GM19397 (cell line): ENCODE measurements around the gene CENPK.
A peak's percentile ranks its signal among the peaks of the same experiment; 100 is the strongest.
"Not testable (repeated sequence)": the region's sequence is repeated elsewhere in the genome, so short reads cannot be mapped to it uniquely, and the experiment has no call there.

Experiments
- ATAC-seq: cut with Tn5 transposase; IDR thresholded peaks from one replicate; pipeline ENCODE4 v1.9.1; 2021; ENCODE audit warnings: mild to moderate bottlenecking, moderate library complexity; ENCODE audit not compliant: unreplicated experiment

CENPK gene

DNA sequence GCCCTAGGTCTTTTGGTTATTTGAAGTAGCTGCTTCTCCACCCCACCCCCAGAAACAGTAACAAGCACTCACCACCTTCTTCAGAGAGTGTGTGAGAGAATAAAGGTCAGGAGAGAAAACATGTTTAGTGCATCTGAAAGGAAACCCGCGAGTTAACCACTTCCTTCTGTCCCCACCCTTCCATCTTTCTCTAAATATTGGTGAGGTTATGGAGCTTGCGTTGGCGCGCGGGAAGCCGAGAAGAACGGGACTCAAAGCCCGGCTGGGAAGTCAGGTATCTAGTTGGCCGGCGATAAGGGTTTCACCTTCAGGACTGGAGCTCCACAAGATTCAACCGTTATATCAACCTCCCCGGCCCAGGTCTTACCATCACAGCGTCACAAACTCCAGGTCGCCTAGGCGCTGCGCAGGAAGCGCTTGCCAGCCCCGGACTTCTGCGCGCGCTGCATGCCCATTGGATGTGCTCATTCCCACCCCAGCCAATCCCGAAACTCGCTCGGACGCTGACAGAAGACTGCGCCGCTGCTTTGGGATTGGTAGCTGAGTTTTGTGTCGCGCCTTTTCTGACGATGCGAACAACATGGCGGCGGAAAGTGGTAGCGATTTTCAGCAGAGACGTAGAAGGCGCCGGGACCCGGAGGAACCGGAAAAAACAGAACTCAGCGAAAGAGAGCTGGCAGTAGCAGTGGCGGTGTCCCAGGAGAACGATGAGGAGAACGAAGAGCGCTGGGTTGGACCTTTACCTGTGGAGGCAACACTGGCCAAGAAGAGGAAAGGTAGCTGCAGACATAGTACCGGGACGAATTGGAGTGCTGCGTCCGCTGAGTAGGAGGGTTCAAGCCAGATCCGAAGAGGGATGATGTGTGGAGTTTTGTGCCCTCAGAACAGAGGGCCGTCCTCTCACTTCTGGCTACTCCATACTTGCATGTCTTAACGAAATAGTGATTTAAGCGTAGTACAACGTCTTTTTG lies at the start of gene CENPK, which contains the start of gene PPWD1:
CENPK (minus strand) TSS at position 438 of the 971 bp plus-strand sequence. CDS start 8,261 bp downstream, outside the sequence.
PPWD1 (plus strand) TSS at position 566 of the 971 bp plus-strand sequence; CDS start at position 581, 15 bp downstream.
- ATAC-seq, result peak; percentile 100

DNA sequence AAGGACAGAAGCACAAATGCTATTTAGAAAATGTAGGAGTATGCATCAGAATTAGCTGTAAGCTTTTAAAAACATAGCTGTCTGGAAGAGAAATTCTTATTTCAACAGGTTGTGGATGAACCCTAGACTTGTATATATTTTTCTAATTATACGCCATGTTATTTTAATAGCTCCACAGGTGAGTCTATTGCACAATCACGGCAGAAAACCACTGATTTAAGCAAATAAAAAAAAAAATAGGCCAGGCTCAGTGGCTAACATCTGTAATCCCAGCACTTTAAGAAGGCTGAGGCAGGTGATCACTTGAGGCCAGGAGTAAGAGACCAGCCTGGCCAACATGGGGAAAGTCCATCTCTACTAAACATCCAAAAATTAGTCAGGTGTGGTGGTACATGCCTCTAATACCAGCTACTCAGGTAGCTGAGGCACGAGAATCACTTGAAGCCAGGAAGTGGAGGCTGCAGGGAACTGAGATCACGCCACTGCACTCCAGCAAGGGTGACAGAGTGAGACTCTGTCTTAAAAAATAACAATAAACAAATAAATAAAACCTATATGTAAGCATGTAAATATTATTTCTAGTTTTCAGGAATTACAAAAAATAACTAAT lies 49.4 kb upstream of the CENPK start:
- no peak for ATAC-seq

DNA sequence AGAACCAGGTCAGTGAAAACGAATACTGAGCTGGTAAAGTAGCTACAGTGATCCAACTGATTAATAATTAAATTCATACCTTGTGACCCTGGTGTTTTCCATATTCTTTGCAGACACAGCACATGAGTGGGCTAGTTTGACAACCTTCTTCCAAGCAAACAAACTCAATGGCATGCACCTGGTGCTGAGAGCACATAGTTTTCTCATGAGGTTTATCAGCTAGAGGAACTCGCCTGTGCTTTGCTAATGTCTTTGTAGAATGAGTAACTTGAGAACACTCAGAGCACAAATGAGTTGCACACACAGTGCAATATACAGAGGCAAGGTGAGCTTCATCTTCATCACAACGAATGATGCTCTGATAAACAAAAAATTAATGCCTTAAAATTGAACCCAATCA lies 48.6 kb upstream of the CENPK start:
- no peak for ATAC-seq

- not testable (repeated sequence) for ATAC-seq
These were observed 38.8 kb upstream of the CENPK start for GRCh38 chr5:65601761-65602160.

DNA sequence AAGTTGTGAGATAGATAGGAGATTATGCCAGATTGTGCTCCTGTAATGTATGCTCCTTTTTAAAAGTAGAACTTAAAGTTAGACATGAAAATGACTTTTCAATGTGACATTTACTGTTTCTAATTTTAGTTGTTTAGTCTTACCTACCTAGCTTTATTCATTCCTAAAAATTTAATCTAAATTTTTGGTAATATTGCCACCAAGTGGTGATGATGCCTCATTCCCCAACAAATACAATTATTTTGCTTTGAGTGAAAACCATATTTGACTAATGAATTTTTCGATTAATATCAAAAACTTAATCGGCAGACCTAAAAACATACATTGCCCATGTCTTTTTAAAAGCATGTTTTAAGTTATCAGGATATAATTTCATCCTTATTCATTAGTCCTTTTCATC lies 25.7 kb upstream of the CENPK start:
- ATAC-seq, result no peak

GRCh38 chr5:65577141-65577540 lies 14.2 kb upstream of the CENPK start:
- no peak for ATAC-seq

- no peak for ATAC-seq
These were observed 7.7 kb upstream of the CENPK start for GRCh38 chr5:65570598-65571226.

GRCh38 chr5:65566505-65566904 lies 3.5 kb upstream of the CENPK start:
- no peak for ATAC-seq

DNA sequence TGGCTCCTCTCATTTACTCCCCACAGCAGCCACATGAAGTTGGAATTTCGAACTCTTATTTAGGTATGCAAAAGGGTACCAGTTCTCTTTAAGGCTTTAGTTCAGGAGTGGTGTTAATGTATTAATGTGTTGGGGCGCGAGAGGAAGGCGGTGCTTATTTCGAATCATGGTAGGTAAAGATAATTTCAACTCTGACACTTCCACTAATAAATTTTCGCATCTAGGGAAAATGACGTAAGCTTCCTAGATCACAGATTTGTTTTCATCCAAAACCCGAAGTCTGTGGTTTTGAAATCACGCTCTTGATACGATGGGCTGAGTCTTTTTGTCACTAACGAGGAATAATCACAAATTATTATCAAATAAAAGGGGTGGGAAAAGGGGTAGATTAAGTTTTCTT lies 809 bp upstream of the CENPK start:
- ATAC-seq, result no peak

- ATAC-seq, result no peak
These were observed 6.2 kb downstream of the CENPK start for GRCh38 chr5:65556718-65557117.

GRCh38 chr5:65556181-65556580 lies 6.8 kb downstream of the CENPK start:
- ATAC-seq, result no peak

- no peak for ATAC-seq
These were observed 7.7 kb downstream of the CENPK start for GRCh38 chr5:65555287-65555686.

DNA sequence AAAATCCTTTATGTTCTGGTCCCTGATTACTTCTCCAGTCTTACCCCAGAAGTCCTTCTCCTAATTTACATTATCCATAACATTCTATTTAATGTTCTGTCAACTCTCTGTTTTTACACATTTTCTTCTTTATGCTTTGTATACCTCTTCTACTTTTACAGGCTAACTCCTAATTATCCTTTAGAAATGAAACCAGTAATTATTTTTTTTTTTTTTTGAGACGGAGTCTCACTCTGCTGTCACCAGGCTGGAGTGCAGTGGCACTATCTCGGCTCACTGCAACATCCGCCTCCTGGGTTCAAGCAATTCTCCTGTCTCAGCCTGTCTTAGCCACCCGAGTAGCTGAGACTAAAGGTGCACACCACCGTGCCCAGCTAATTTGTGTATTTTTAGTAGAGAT lies 9.0 kb downstream of the CENPK start:
- ATAC-seq, result no peak

GRCh38 chr5:65548281-65548680 lies 14.7 kb downstream of the CENPK start:
- no peak for ATAC-seq

GRCh38 chr5:65546141-65546540 lies 16.8 kb downstream of the CENPK start:
- no peak for ATAC-seq

DNA sequence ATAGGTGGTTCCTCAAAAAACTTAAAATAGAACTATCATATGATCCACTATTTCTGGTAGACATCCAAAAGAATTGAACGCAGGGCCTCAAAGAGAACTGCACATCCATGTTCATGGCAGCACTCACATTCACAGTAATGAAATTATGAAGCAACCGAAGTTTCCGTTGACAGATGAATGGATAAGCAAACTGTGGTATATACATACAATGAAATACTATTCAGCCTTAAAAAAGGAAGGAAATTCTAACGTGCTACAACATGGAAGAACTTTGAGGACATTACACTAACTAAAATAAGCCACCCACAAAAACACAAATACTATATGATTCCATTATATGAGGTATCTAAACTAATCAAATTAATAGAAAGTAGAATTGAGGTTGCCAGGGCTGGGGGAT lies 18.5 kb downstream of the CENPK start:
- no peak for ATAC-seq

DNA sequence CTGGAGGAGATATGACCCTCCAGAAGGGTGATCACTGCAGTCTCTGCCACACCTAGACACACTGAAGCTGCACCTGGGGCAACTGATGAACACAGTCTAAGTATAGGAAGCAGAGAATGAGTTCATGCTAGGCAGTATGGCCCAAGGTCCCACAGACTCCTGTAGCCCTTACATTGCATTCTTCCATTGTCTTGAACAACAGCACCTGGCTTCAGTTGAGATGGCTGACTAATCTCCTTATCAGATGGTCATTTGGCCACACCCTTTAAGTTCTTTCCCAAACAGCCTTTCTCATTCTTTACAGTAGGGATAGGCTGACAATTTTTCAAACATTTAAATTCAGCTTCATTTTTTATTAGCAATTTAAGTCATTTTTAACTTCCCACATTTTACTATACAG lies 23.1 kb downstream of the CENPK start:
- no peak for ATAC-seq

- no peak for ATAC-seq
These were observed 27.4 kb downstream of the CENPK start for GRCh38 chr5:65535529-65535987.

- no peak for ATAC-seq
These were observed 32.1 kb downstream of the CENPK start for GRCh38 chr5:65530904-65531303.

DNA sequence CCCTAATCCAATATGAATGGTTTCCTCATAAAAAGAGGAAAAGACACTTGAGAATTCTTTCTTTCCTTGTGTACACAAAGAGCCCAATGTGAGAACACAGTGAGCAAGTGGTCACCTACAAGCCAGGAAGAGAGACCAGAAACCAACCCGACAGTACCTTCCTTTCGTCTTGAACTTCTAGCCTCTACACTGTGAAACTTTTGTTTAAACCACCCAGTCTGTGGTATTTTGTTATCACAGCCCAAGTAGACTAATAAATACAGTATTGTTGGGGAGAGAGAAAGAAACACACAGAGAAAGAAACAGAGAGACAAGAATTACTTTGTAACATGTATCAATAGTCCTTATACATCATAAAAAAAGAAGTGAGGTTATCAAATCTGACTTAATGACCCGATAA lies 37.2 kb downstream of the CENPK start:
- ATAC-seq, result no peak

DNA sequence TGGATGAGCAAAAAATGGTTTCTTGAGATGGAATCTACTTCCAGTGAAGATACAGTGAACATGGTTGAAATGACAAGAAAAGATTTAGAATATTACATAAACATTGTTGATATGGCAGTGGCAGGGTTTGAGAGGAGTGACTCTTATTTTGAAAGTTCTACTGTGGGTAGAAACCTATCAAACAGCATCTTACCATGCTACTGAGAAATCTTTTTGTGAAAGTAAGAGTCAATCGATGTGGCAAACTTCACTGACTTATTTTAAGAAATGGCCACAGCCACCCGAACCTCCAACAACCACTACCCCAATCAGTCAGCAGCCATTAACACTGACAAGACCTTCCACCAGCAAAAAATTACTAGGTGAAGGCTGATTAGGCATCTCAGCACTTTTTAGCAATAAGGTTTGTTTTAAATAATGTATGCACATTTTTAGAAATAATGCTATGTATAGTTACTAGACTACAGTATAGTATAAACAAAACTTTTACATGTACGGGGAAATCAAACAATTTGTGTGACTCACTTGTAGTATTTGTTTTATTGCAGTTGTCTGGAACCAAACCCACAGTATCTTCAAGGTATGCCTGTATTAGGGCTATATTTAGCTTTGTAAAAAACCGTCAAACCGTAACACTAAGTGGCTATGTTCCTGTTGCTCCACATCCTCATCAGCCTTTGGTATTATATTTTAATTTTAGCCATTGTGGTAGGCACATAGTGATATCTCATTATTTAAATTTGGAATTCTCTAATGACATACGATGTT lies 50.6 kb downstream of the CENPK start:
- no peak for ATAC-seq
